PC-3 (cell line): ENCODE data around the gene CLECL1. TPM values are rescaled to one million over a fixed set of nuclear protein-coding genes. Genes with fewer than 3 reads are reported as not detected.
"Not testable (repeated sequence)": the region's sequence is repeated elsewhere in the genome, so short reads cannot be mapped to it uniquely, and the experiment has no call there.

Source experiments
- ATAC-seq: fragments of 200-7000 bp; cut with Tn5 transposase; 2 replicates; pipeline ENCODE4 v1.9.1; 2020; ENCODE audit warnings: mild to moderate bottlenecking, moderate library complexity
- BruUV-seq: library from RNA; stranded (reverse); fragments of 400-500 nt; replicated peaks from 2 replicates; lab custom pipeline; 2021; lab: Mats Ljungman, UMichigan
- CTCF ChIA-PET: fragments of 300-600 bp; sonication (Branson Sonifier 250); formaldehyde crosslinking; loops from one replicate; lab custom pipeline; 2022; ENCODE audit warnings: antibody characterized with exemption; lab: Charles Lee
- POLR2A ChIA-PET: fragments of 300-600 bp; sonication (Branson Sonifier 250); formaldehyde crosslinking; loops from one replicate; lab custom pipeline; 2022; ENCODE audit warnings: antibody characterized with exemption; ENCODE audit not compliant: unreplicated experiment; lab: Charles Lee
- DNase-seq: peaks from one replicate; pipeline ENCODE4 v3.0.0-alpha.2; 2015
- H2AFZ ChIP-seq: fragments of 300-600 bp; sonication (generic); 2 replicates; pipeline ENCODE4 v1.6.0; 2016; ENCODE audit warnings: antibody characterized with exemption, low read length
- H3F3A ChIP-seq: fragments of 300-600 bp; sonication (generic); one replicate; pipeline ENCODE4 v1.6.0; 2017; ENCODE audit warnings: antibody characterized with exemption, low read length, control low read depth, mild to moderate bottlenecking; ENCODE audit not compliant: unreplicated experiment
- H3K27ac ChIP-seq: fragments of 300-600 bp; sonication (generic); 2 replicates; pipeline ENCODE4 v1.5.1; 2016; ENCODE audit warnings: mild to moderate bottlenecking, low read length
- H3K27me3 ChIP-seq: fragments of 300-600 bp; sonication (generic); 2 replicates; pipeline ENCODE4 v1.6.1; 2016; ENCODE audit warnings: low read length, mixed read lengths
- H3K36me3 ChIP-seq: fragments of 300-600 bp; sonication (generic); 2 replicates; pipeline ENCODE4 v1.6.1; 2016; ENCODE audit warnings: low read depth, mixed run types, low read length, mixed read lengths
- H3K4me1 ChIP-seq: fragments of 300-600 bp; sonication (generic); 2 replicates; pipeline ENCODE4 v1.5.1; 2016; ENCODE audit warnings: low read length; ENCODE audit not compliant: insufficient read depth
- H3K4me2 ChIP-seq: fragments of 300-600 bp; sonication (generic); 2 replicates; pipeline ENCODE4 v1.6.0; 2016; ENCODE audit warnings: low read length
- H3K4me3 ChIP-seq: fragments of 300-600 bp; sonication (generic); 2 replicates; pipeline ENCODE4 v1.5.1; 2016; ENCODE audit warnings: mild to moderate bottlenecking, low read length, mixed read lengths
- H3K79me2 ChIP-seq: fragments of 300-600 bp; sonication (generic); 2 replicates; pipeline ENCODE4 v1.6.1; 2017; ENCODE audit warnings: low read length, mixed read lengths
- H3K9ac ChIP-seq: fragments of 300-600 bp; sonication (generic); 2 replicates; pipeline ENCODE4 v1.6.0; 2016; ENCODE audit warnings: mild to moderate bottlenecking, low read length
- H3K9me2 ChIP-seq: fragments of 300-600 bp; sonication (generic); replicated peaks from 2 replicates; pipeline ENCODE4 v1.6.1; 2016; ENCODE audit warnings: mixed run types, low read length, mixed read lengths
- H3K9me3 ChIP-seq: fragments of 300-600 bp; sonication (generic); 2 replicates; pipeline ENCODE4 v1.6.1; 2016; ENCODE audit warnings: low read length, mixed read lengths
- H4K20me1 ChIP-seq: fragments of 300-600 bp; sonication (generic); 2 replicates; pipeline ENCODE4 v1.6.1; 2016; ENCODE audit warnings: low read length, mixed read lengths
- CTCF ChIP-seq: fragments of 300-600 bp; sonication (generic); conservative IDR thresholded peaks from 2 replicates; pipeline ENCODE4 v1.5.1; 2017; ENCODE audit warnings: antibody characterized with exemption, low read depth, mild to moderate bottlenecking, low read length
- EZH2 ChIP-seq: fragments of 300-600 bp; sonication (generic); IDR thresholded peaks from one replicate; pipeline ENCODE4 v1.6.1; 2017; ENCODE audit warnings: antibody characterized with exemption, mild to moderate bottlenecking, low read length; ENCODE audit not compliant: unreplicated experiment
- EZH2phosphoT487 ChIP-seq: fragments of 300-600 bp; sonication (generic); IDR thresholded peaks from 2 replicates; pipeline ENCODE4 v1.6.1; 2018; ENCODE audit warnings: mild to moderate bottlenecking, antibody characterized with exemption, low read length, borderline replicate concordance
- intact Hi-C: fragments of 100-400 bp; cut with micrococcal nuclease; formaldehyde crosslinking; loops from 2 replicates; pipeline ENCODE4 v1.9.0; 2023
- total RNA-seq: library from RNA; depleted of rRNA; stranded (reverse); fragments of >200 nt; gene quantifications from 2 replicates; pipeline ENCODE4 v1.2.3, GENCODE V29; 2014

Gene CLECL1
- total RNA-seq, 1 experiment from 2014 or later, result not detected

- Histone ChIP-seq H3K36me3 (no peaks in the 10 kb centered on the region), H3K4me2 (no peak overlapping the region), H3K79me2 (no peaks in the 10 kb centered on the region), H3K9me3 (no peaks in the 10 kb centered on the region), H3K27ac (no peak overlapping the region), H3K4me3 (no peak overlapping the region), H3K4me1 (peaks cover 16% of the 10 kb centered on the region), H3K9me2 (no peaks in the 10 kb centered on the region), H4K20me1 (no peaks in the 10 kb centered on the region), H2AFZ (no peak overlapping the region), H3K9ac (no peak overlapping the region), H3F3A (no peaks in the 10 kb centered on the region), H3K27me3 (no peaks in the 10 kb centered on the region)
- POLR2A ChIA-PET, result interaction anchor here (0.6 kb wide), 1 partner anchor 452 kb away, joined by 3 read pairs; no protein-coding TSS in a partner anchor
- BruUV-seq, result no TSS peak
- no peak for DNase-seq
- no peak for TF ChIP-seq EZH2
- no peak for TF ChIP-seq EZH2phosphoT487
- no peak for TF ChIP-seq CTCF
- CTCF ChIA-PET, result no interaction called here
- ATAC-seq, result no peak
- intact Hi-C loops, result no loop called here
These were observed 15.6 kb downstream of the CLECL1 start for GRCh38 chr12:9717070-9717925.

- H3K27ac ChIP-seq, H3F3A ChIP-seq, ATAC-seq, DNase-seq, BruUV-seq, H3K36me3 ChIP-seq, H2AFZ ChIP-seq, H3K4me2 ChIP-seq, H3K9me2 ChIP-seq, H3K9ac ChIP-seq, intact Hi-C loops, H3K27me3 ChIP-seq, H3K79me2 ChIP-seq, POLR2A ChIA-PET, H3K9me3 ChIP-seq, H3K4me3 ChIP-seq, CTCF ChIA-PET, H4K20me1 ChIP-seq, H3K4me1 ChIP-seq: not testable (repeated sequence)
These were observed 19.8 kb downstream of the CLECL1 start for GRCh38 chr12:9713032-9713558.

GRCh38 chr12:9711664-9712063, 21.2 kb downstream of the CLECL1 start:
- ChIA-PET CTCF (no interaction called here), POLR2A (no interaction called here)
- H3K4me1 ChIP-seq, result peaks cover 3% of the 10 kb centered on the region
- H4K20me1 ChIP-seq, result no peaks in the 10 kb centered on the region
- H3F3A ChIP-seq, result no peaks in the 10 kb centered on the region
- no peak overlapping the region for H2AFZ ChIP-seq
- no peak overlapping the region for H3K4me3 ChIP-seq
- TF ChIP-seq EZH2, result no peak
- TF ChIP-seq EZH2phosphoT487, result no peak
- TF ChIP-seq CTCF, result no peak
- H3K27me3 ChIP-seq, result no peaks in the 10 kb centered on the region
- BruUV-seq, result no TSS peak
- no peaks in the 10 kb centered on the region for H3K36me3 ChIP-seq
- DNase-seq (no peak), ATAC-seq (no peak)
- intact Hi-C loops, result no loop called here
- no peak overlapping the region for H3K27ac ChIP-seq
- no peaks in the 10 kb centered on the region for H3K9me3 ChIP-seq
- no peak overlapping the region for H3K9ac ChIP-seq
- H3K9me2 ChIP-seq, result no peaks in the 10 kb centered on the region
- no peaks in the 10 kb centered on the region for H3K79me2 ChIP-seq
- H3K4me2 ChIP-seq, result no peak overlapping the region
